T1000 (cell line): ENCODE measurements around the gene FAM151B.
"Not testable (repeated sequence)": the region's sequence is repeated elsewhere in the genome, so short reads cannot be mapped to it uniquely, and the experiment has no call there.

Experiments used
- DNase-seq: peaks from one replicate; lab custom pipeline; 2025; ENCODE audit warnings: mixed read lengths; lab: John Stamatoyannopoulos, UW

Gene FAM151B

DNA sequence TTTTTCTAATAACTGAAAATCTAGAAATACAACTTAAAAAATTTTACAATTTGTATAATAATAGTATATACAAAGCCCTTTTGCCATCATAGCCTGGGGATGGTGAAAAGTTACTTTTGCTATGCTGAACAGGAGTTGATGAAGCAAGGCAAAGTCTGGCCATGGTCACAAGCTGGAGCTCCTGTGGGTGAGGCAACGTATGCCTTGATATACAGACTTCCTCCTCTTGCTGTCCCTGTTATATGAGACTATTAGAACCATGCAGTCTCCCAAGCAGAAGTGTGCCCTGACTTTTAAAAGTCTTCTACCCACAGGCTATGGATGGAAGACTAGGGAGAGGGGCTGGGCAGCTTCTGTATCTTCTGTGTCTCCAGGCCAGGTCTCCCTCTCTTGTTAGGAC is 15.7 kb downstream of the FAM151B start:
- DNase-seq, result no peak

DNA sequence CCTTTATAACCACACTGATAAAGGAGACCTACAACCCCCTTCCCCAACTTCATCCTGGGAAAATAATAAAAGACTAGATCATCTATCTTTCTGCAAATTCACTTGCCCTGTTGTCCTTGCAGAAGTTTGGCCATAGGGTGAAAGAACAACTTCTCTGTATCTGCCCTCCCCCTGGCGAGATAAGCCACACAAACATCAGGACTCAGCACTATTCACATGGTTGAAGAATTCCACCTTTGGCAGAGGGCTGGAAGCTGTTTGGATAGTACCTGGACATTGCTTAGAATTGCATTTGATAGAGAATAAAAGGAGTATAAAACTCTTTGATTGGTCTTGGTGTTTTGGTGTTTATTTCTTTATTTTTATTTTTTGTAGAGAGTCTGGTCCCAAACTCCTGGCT is 16.9 kb downstream of the FAM151B start:
- no peak for DNase-seq

GRCh38 chr5:80507663-80508062 is 19.8 kb downstream of the FAM151B start:
- no peak for DNase-seq

- DNase-seq, result no peak
These were observed 20.9 kb downstream of the FAM151B start for GRCh38 chr5:80508844-80509243.

DNA sequence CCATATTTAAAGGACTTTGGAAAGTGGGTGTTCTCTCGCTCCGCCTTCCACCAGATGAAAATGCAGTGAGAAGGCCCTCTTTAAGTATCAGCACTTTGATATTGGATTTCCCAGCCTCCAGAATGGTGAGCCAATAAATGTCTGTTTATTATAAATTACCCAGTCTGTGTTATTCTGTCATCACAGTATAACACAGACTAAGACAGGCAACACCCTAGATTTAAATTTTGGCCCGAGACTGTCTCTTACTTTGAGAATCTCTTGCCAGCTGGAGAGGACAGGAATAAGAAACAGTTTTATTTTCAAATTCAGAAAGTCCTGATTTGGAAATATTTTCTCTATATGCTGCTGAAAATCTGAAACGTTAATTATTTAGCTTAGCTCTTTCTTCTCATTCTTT is 21.5 kb downstream of the FAM151B start:
- DNase-seq, result no peak

GRCh38 chr5:80516826-80517225 is 28.9 kb downstream of the FAM151B start:
- peak; percentile 7 for DNase-seq

DNA sequence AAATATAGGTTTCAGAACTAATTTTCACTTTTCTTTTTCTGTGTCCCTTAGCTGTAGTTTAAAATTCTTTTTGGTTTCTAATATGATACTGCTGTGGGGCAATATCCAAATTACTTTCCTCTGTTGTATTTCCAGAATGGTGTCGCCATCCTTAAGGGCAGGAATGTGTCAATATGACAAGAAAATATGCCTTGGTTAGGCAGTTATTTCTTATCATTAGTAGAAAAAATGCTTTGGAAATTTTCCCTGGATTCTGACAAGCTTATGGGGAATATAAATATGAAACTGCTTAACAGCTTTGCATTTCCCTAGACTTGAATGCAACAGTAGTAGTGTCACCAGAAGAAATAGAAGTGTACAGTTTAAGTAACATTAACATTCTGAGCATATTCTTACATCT is 52.8 kb downstream of the FAM151B start:
- DNase-seq, result no peak

DNA sequence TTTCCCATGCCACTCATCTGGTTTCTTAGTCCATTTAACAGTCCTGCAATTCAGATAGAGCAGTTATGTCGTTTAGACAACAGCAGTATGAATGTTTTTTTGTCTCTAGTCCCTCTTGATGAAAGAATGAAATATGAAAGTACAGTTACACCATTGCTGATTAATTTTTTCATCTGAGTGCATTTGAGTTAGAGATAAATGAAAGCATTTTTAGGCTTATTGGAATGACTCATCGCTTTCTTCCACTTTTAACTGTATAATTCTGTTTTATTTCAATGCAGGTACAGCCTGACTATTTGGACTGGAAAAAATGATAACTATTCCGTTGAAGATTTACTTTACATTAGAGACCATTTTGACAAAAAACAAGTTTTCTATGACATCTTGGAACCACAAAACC is 53.5 kb downstream of the FAM151B start:
- DNase-seq, result no peak

DNA sequence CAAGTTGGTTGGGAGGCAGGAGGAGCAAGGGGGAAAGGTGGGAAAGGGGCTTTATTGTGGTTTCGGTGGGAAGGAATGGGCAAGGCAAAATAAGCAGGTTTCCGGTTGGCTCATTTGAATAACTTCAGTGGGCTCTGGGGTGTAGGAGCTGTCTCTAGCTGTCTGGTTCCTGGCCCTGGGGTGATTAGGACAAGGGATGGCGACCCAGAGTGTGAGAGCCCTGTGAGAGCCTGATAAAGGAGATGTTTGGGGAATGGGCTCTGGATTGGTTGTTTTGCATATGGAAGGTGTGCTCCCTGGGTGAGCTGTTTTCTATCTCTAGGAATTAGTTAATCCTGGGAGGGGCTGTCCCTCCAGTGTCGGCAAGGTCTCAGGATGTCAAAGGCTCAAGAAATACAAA is 66.7 kb downstream of the FAM151B start:
- no peak for DNase-seq

- no peak for DNase-seq
These were observed 67.2 kb downstream of the FAM151B start for GRCh38 chr5:80555099-80555498.

DNA sequence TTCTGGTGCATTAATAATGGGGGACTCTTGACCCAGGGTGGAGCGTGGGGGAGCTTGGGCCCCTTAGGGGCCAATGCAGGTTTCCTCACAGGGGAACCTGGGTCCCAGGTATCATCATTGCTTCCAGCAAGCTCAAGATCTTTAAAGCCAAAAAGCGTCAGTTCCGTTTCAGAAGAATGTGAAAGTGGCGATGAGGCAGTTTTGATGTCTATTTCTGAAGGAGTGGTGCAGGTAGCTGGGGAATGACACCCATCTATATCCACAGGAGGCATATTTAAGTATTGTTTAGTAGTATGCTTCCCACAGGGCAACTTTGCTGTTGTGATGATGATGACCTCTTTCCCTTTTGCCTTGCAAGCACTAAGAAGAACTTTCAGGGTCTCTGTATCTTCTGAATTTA is 71.3 kb downstream of the FAM151B start:
- DNase-seq, result no peak

DNA sequence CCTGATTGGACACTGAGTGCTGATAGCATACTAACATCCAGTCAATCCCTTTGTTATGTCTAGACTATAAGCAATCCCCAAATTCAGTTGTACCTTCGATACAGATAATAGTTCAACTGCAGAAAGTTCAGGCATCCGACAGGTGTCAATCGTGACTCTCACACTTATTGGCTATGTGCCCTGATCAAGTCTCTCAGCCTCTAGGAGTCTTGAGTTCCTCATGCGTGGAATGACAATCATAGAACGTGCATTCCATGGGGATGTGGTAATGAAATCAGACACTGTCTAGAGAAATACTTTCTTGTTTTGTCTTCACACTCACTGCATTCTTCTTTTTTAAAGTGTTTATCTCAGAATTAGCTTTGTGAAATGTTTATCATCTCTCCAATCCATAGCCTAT is 77.4 kb downstream of the FAM151B start:
- no peak for DNase-seq

- DNase-seq, result no peak
These were observed 78.9 kb downstream of the FAM151B start for GRCh38 chr5:80566711-80567259.

GRCh38 chr5:80568251-80568650 is 80.4 kb downstream of the FAM151B start:
- DNase-seq, result no peak

DNA sequence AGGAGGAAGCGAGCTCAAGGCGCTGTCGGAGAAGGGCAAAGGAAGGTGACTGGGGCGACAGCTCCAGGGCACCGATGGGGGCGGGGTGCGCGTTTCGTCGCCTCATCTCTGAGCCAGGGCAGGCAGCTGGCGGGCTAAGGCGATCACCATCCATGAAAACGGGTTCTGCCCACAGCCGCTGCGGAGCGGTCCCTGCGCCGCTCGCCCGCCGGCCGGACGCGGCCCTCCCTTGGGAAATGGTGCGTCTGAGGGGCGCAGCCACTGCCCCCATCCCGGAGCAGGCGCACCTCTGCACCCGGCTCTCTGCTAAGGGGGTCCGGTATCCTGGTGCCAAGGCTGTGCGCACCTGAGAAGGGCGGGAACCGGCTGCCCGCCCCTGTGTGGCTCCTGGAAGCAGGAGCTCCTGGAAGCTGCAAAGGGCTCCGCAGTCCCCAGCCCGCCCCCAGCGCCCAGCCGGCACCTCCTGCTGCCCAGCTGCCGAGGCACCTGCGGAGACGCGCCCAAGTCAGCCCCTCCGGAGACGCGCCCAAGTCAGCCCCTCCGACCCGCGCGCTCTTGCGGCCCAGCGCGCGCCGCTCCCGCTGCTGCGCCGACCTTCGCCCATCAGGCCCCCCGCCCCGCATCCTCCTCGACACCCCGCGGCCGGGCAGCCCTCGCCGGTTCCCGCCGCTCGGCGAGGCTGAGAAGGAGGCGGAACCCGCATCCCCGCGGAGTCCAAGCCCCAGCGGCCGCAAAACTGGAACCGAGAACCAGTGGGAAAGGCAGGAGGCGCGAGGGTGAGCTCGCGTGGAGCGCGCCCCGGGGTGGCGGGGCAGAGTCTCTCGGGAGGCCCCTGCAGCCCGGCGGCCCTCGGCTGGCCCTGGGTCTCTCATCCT is 81.4 kb downstream of the FAM151B start:
- no peak for DNase-seq

DNA sequence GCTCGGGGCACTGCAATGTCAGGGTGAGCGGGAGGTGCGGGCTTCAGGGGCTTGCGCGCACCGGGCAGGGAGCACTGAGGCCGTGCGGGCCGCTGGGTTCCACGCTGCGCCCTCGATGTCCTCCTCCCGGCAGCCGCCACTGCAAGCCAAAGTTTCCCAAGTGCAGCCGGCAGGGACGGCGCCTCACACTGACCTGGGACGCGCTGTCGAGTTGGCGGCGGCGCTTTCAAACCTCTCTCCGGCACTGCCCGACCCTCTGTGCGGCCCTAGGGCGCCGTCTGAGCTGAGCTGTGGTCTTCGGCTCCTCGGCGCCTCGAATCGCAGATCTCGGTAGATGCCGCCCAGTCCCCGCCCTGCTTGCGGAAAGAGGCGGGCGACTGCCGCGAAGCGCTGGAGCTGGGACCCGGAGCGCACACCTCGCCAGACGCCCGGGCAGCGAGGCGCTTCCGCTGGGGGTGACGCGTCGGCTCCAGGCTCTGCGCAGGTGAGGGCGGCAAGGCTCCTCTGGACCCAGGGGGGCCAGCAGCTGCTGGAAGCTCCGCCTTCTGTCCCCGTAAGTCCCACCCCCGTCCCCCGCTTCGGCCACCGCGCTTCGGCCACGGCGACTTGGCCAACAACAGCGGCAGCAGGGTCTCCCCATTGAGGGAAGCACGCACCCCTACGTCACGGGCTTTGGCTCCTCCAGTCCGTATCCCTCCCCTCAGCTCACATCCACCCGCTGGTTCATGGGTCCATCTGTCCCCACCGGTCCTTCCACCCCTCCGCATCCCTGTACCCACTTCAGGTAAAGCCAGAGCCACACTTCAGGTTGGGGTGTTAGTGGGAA is 82.3 kb downstream of the FAM151B start, which contains the start of gene ANKRD34B:
TSS of gene ANKRD34B (minus strand) at position 320 of the 826 bp plus-strand sequence. CDS start 10,261 bp downstream, outside the sequence.
- DNase-seq, result no peak

DNA sequence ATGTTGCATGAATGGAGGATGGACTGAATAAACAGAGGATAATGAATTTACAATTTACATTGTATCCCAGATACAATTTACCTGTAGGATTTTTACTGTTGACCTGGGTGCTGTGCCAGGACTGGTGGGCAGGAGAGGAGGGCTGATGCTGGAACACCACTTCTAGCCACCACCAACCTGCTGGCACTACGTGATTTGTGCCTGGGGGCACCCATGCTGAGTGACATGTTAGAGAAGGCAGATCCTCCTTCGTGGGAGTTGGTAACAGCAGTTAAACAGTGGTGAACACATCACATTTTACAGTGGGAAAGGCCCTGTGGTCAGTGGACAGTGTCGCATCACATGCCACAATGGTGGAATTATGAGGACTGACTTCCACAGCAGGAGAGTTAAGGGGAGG is 85.2 kb downstream of the FAM151B start:
- DNase-seq, result no peak

- no peak for DNase-seq
These were observed 88.5 kb downstream of the FAM151B start for GRCh38 chr5:80576383-80576782.

- no peak for DNase-seq
These were observed 89.8 kb downstream of the FAM151B start for GRCh38 chr5:80577707-80578106.

- DNase-seq, result no peak
These were observed 91.2 kb downstream of the FAM151B start for GRCh38 chr5:80579050-80579449.

- DNase-seq, result not testable (repeated sequence)
These were observed 92.4 kb downstream of the FAM151B start for GRCh38 chr5:80580291-80580690.

DNA sequence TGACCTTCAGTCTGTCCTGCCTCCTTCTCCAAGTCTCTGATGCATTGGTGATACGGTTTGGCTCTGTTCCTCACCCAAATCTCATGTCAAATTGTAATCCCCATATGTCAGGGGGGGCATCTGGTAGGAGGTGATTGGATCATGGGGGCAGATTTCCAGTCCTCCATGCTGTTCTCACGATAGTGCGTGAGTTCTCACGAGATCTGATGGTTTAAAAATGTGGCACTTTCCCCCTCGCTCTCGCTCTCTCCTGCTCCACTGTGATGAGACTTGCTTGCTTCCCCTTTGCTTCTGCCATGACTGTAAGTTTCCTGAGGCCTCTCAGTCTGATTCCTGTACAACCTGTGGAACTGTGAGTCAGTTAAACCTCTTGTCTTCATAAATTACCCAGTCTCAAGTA is 96.9 kb downstream of the FAM151B start:
- no peak for DNase-seq
